Measurements from ENCODE around the gene PYGB.
"Not testable (repeated sequence)": the region's sequence is repeated elsewhere in the genome, so short reads cannot be mapped to it uniquely, and the experiment has no call there.

The PYGB gene

DNA sequence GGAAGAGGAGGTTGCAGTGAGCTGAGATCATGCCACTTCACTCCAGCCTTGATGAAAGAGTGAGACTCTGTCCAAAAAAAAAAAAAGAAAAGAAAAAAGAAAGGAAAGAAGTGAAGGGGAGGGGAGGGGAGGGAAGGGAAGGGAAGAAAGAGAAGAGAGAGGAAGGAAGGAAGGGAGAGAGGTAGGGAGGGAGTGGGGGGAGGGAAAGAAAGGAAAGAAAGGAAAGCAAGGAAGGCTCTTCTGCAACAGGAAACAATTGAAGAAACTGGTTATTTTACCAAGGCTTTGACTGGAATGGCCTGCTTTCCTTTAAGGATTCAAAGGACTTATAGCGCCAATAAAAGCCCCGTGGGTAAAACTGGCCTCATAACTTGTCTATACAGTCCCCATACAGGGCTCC is 78.1 kb downstream of the PYGB start:
- no peak for DNase-seq (ENCODE audit: low read depth in 1 of 2, low spot score in 1 of 2)

- no peak for DNase-seq (ENCODE audit: low read depth in 1 of 2, low spot score in 1 of 2)
Measured at GRCh38 chr20:25327521-25328235, 79.8 kb downstream of the PYGB start.

DNA sequence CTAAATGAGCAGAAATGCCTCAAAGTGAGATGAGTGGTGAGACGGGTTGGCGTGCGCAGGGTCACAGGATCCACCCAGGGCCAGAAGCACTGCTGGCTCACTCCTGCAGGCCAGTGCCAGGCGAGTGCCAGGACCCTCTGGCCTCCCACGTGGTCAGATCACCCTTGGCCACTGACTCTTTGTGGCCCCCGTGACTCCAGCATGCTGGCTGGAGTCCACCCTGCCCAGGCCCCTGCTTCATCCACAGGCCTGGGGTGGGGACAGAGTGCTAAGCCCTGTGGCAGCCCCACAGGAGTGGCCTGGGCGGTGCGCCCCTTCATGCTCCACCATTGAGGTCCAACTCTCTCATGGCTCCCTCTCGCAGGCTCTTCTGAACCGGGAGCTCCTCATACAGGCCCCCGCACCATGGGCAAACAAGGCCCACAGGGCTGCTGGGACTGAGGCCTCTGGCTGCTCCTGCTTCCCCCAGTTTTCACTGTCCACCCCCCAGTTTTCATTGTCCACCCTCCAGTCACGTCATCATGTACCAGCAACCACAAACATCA is 81.1 kb downstream of the PYGB start:
- no peak for DNase-seq (ENCODE audit: low read depth in 1 of 2, low spot score in 1 of 2)

DNA sequence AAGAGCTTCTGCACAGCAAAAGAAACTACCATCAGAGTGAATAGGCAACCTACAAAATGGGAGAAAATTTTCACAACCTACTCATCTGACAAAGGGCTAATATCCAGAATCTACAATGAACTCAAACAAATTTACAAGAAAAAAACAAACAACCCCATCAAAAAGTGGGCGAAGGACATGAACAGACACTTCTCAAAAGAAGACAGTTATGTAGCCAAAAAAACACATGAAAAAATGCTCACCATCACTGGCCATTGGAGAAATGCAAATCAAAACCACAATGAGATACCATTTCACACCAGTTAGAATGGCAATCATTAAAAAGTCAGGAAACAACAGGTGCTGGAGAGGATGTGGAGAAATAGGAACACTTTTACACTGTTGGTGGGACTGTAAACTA is 87.1 kb downstream of the PYGB start:
- DNase-seq (ENCODE audit: low read depth in 1 of 2, low spot score in 1 of 2) = not testable (repeated sequence)

- DNase-seq (ENCODE audit: low read depth in 1 of 2, low spot score in 1 of 2) = no peak
Measured at GRCh38 chr20:25336561-25337422, 88.9 kb downstream of the PYGB start.

DNA sequence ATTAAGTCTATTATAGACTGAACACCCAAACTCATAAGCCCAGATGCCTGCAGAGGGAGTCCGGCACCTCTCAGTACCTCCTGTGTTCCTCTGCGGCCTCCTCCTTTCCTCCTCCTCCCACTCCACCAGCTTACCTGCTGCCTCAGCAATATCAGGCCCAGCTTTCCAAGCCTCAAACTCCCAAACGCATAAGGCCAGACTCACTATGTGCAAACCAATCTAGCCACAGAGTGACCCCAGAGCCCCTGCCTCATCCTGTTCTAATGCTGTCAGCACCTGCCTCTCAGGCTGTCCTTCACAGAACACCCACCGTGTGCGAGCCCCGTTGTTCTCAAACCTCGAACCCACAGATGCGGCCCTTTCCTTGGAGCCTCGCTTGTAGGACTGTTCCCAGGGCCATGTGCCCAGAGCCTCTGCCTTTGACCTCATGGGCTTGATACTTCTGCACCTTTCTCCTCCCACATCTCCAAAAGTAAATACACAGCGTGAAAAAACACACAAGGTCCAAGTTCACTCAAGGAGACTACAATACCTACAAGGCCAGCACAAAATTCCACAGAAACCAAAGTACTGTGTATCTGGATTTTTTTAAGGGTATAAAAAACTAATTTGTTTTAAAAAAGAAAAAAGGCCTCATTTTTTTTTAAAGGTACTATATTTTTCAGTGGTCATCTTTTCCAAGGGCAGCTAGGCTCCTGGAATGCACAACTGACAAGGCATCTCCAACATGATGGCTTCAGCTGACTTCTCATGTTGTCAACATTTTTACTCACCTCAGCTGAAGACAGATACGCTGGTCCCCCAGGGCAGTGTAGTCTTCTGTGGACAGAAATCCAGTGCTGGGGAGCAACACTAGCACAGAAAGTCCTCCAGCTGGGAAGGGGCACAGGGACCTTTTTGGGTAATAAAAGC is 90.5 kb downstream of the PYGB start:
- DNase-seq (ENCODE audit: low read depth in 1 of 2, low spot score in 1 of 2) = no peak

GRCh38 chr20:25339608-25340007 is 91.7 kb downstream of the PYGB start:
- DNase-seq (ENCODE audit: low read depth in 1 of 2, low spot score in 1 of 2) = no peak

GRCh38 chr20:25340380-25340779 is 92.5 kb downstream of the PYGB start:
- DNase-seq (ENCODE audit: low read depth in 1 of 2, low spot score in 1 of 2) = no peak

DNA sequence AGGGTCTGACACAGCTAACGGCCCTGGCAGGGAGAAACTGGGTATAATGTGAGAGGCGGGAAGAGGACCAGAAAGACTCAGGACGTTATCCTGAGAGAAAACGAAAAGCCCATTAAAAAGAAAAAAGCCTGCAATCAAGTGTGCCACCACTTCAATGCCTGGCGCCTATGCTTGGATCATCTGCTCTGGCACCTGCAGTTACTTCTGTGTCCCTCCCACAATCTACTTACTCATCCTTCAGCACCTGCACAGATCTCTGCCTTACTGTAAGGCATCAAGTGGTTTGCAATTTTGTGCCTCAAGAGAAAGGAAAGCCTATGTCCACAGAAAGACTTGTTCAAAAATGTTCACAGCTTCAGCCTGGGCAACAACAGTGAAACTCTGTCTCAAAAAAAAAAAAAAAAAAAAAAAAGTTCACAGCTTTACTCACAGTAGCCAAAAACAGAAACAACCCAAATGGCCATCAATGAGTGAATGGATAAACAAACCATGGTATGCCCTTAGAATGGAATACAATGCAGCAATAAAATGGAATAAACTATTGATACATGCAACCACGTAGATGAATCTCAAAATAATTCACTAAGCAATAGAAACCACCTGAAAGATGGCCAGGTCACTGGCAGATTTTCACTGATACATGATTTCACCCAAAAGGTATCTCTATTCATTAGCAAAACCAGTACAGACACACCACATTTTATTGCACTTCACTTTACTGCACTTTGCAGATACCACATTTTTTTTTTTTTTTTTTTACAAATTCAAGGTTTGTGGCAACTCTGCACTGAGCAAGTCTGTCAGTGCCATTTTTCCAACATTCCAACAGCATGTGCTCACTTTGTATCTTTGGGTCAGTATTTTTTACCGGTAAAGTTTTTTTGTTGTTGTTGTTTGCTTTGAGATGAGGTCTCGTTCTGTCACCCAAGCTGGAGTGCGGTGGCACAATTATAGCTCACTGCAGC is 94.1 kb downstream of the PYGB start:
- no peak for DNase-seq (ENCODE audit: low read depth in 1 of 2, low spot score in 1 of 2)

DNA sequence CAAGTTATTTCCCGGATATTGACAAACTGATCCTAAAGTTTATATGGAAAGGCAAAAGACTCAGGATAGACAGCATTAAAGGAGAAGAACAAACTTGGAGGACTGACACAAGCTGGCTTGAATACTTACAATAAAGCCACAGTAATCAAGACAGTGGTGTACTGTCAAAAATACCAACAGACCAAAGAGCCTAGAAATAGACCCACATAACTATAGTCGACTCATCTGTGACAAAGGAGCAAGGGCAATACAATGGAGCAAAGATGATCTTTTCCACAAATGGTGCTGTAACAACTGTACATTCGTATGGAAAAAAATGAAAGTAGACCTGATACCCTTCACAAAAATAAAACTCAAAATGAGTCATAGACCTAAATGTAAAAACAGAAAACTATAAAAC is 96.7 kb downstream of the PYGB start:
- no peak for DNase-seq (ENCODE audit: low read depth in 1 of 2, low spot score in 1 of 2)

GRCh38 chr20:25345721-25346120 is 97.8 kb downstream of the PYGB start:
- no peak for DNase-seq (ENCODE audit: low read depth in 1 of 2, low spot score in 1 of 2)

GRCh38 chr20:25346349-25346748 is 98.5 kb downstream of the PYGB start:
- no peak for DNase-seq (ENCODE audit: low read depth in 1 of 2, low spot score in 1 of 2)
